Activated T-cell treated with anti-CD3 and anti-CD28 coated beads, Interleukin-2, amount 50 U/mL, for 4 hours (primary cell): Measurements from ENCODE around the gene RHO. TPM values are rescaled to one million over a fixed set of nuclear protein-coding genes. Genes with fewer than 3 reads are reported as not detected.
"Not testable (repeated sequence)": the region's sequence is repeated elsewhere in the genome, so short reads cannot be mapped to it uniquely, and the experiment has no call there.

ENCODE experiments used
- ATAC-seq, 2 donors: fragments of 200-7000 bp; cut with Tn5 transposase; one replicate each; pipeline ENCODE4 v1.10.0; 2021
- DNase-seq: peaks from one replicate; pipeline ENCODE4 v3.0.0-alpha.2; 2020
- H3K27me3 Mint-ChIP-seq: one replicate; pipeline ENCODE4 v1.8.0; 2021; ENCODE audit warnings: low read depth, mixed read lengths
- H3K36me3 Mint-ChIP-seq: one replicate; pipeline ENCODE4 v1.8.0; 2022; ENCODE audit warnings: mixed read lengths; ENCODE audit not compliant: insufficient read depth
- H3K4me1 Mint-ChIP-seq: one replicate; pipeline ENCODE4 v1.8.0; 2021; ENCODE audit warnings: low read depth, mixed read lengths
- H3K4me3 Mint-ChIP-seq: one replicate; pipeline ENCODE4 v1.8.0; 2021; ENCODE audit warnings: mild to moderate bottlenecking, moderate library complexity, mixed read lengths
- H3K9me3 Mint-ChIP-seq: one replicate; pipeline ENCODE4 v1.8.0; 2021; ENCODE audit warnings: mixed read lengths
- total RNA-seq, 3 donors: library from RNA; stranded (reverse); gene quantifications; one replicate each; pipeline ENCODE4 v1.2.1, GENCODE V29; 2021

Gene RHO
- total RNA-seq, 3 donors from 2014 or later: not detected

- no peak for ATAC-seq
- no peaks in the 10 kb centered on the region for H3K36me3 Mint-ChIP-seq
- no peaks in the 10 kb centered on the region for H3K4me1 Mint-ChIP-seq
- no peaks in the 10 kb centered on the region for H3K9me3 Mint-ChIP-seq
- no peaks in the 10 kb centered on the region for H3K27me3 Mint-ChIP-seq
- DNase-seq: no peak
- H3K4me3 Mint-ChIP-seq: no peak overlapping the region
These were observed 7.9 kb downstream of the RHO start for GRCh38 chr3:129536374-129536667.

GRCh38 chr3:129536804-129537203, 8.4 kb downstream of the RHO start:
- Mint-ChIP-seq H3K9me3 (no peaks in the 10 kb centered on the region), H3K27me3 (no peaks in the 10 kb centered on the region), H3K4me1 (no peaks in the 10 kb centered on the region), H3K36me3 (no peaks in the 10 kb centered on the region), H3K4me3 (no peak overlapping the region)
- DNase-seq (no peak), ATAC-seq (no peak)

- DNase-seq (no peak), ATAC-seq (no peak)
- Mint-ChIP-seq H3K27me3 (no peaks in the 10 kb centered on the region), H3K36me3 (no peaks in the 10 kb centered on the region), H3K4me1 (no peaks in the 10 kb centered on the region), H3K4me3 (no peak overlapping the region), H3K9me3 (no peaks in the 10 kb centered on the region)
These were observed 10.8 kb downstream of the RHO start for GRCh38 chr3:129539206-129539605.

GRCh38 chr3:129540776-129541516, 12.5 kb downstream of the RHO start:
- Mint-ChIP-seq H3K4me1 (no peaks in the 10 kb centered on the region), H3K4me3 (no peak overlapping the region), H3K36me3 (no peaks in the 10 kb centered on the region), H3K9me3 (no peaks in the 10 kb centered on the region), H3K27me3 (no peaks in the 10 kb centered on the region)
- DNase-seq: no peak
- ATAC-seq: no peak

DNA sequence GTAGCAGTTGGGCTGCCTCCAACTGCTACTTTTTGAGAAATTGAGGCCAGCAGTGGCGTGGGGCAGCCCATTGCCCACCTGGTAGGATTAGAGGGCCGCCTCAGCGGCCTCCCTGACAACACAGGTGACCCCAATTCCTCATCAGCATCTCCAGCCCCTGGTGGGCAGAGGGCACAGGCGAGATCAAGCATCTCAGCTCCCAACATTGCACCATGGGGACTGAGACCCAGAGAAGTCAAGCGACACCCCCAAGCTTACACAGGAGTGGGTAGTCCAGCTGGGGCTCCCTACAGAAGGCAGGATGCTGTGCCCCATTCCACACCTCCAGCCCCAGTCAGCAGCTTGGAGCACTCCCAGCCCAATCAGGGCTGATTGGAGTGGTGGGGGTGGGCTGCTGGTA, 14.3 kb downstream of the RHO start:
- DNase-seq (no peak), ATAC-seq (no peak)
- Mint-ChIP-seq H3K9me3 (no peaks in the 10 kb centered on the region), H3K4me1 (no peaks in the 10 kb centered on the region), H3K27me3 (no peaks in the 10 kb centered on the region), H3K4me3 (no peak overlapping the region), H3K36me3 (no peaks in the 10 kb centered on the region)

DNA sequence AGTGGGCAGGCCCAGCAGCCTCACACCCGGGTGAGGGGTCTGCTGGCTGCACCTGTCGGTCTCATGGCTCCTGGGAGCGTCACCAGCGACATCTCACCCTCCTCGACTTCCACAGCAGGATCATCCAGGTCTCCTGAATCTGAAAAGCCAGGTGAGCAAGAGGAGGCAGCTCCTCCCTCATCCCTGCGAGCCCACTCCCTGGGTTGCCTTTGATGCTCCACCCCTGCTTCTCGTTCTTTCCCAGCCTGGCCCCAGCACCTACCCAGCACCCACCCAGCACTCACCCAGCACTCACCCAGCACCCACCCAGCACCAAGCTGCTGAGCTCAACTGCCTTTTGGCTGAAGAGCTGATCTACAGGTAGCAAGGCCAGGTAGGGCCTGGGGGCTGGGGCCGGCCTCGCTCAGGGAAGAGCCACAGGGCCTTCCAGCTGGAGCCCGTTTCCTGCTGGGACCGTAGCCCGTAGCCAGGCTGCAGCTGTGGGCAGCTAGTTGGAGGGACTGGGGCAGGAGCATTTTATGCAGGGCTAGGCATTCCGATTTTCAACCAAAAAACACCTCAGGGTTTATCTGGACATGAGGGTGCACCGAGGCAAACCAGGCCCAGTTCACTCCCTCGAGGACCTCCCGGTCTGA, 14.8 kb downstream of the RHO start, which contains the start of gene H1-8:
TSS of gene H1-8 (plus strand) at position 20 of the 635 bp plus-strand sequence. CDS start at position 64, 44 bp downstream.
- DNase-seq (no peak), ATAC-seq (no peak)
- Mint-ChIP-seq H3K4me1 (no peaks in the 10 kb centered on the region), H3K9me3 (no peaks in the 10 kb centered on the region), H3K36me3 (no peaks in the 10 kb centered on the region), H3K27me3 (no peaks in the 10 kb centered on the region), H3K4me3 (no peak within 1 kb of the TSS)

GRCh38 chr3:129543999-129544398, 15.6 kb downstream of the RHO start:
- ATAC-seq (no peak), DNase-seq (no peak)
- Mint-ChIP-seq H3K4me3 (no peak overlapping the region), H3K27me3 (no peaks in the 10 kb centered on the region), H3K4me1 (no peaks in the 10 kb centered on the region), H3K36me3 (no peaks in the 10 kb centered on the region), H3K9me3 (no peaks in the 10 kb centered on the region)

DNA sequence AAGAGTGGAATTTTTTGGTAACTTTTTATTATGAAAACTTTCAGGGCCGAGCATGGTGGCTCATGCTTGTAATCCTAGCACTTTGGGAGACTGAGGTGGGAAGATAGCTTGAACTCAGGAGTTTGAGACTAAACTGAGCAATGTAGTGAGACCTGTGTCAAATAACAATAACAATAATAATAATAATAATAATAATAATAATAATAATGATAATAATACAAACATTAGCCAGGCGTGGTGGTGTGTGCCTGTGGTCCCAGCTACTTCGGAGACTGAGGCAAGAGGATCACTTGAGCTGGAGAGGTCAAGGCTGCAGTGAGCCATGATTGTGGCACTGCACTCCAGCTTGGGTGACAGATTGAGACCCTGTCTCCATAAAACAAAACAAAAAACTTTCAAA, 17.5 kb downstream of the RHO start:
- H3K36me3 Mint-ChIP-seq, H3K4me1 Mint-ChIP-seq, ATAC-seq, H3K27me3 Mint-ChIP-seq, DNase-seq, H3K9me3 Mint-ChIP-seq, H3K4me3 Mint-ChIP-seq: not testable (repeated sequence)

DNA sequence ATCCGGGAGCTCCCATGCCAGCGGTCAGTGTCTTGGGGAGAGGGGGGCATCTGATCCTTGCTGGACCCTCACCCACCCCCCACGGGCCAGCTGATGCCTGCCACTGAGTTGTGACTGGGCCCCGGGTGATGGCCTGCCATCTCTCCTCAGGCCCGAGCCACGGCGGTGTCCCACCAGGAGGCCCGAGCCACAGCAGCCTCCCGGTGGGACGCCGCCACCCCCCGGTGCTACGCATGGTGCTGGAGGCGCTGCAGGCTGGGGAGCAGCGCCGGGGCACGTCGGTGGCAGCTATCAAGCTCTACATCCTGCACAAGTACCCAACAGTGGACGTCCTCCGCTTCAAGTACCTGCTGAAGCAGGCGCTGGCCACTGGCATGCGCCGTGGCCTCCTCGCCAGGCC, 18.8 kb downstream of the RHO start:
- no peak overlapping the region for H3K4me3 Mint-ChIP-seq
- H3K36me3 Mint-ChIP-seq: no peaks in the 10 kb centered on the region
- no peaks in the 10 kb centered on the region for H3K9me3 Mint-ChIP-seq
- ATAC-seq (no peak), DNase-seq (no peak)
- no peaks in the 10 kb centered on the region for H3K27me3 Mint-ChIP-seq
- no peaks in the 10 kb centered on the region for H3K4me1 Mint-ChIP-seq

- H3K9me3 Mint-ChIP-seq: no peaks in the 10 kb centered on the region
- H3K4me1 Mint-ChIP-seq: no peaks in the 10 kb centered on the region
- no peaks in the 10 kb centered on the region for H3K36me3 Mint-ChIP-seq
- no peak overlapping the region for H3K4me3 Mint-ChIP-seq
- peaks cover 5% of the 10 kb centered on the region for H3K27me3 Mint-ChIP-seq
- DNase-seq (no peak), ATAC-seq (no peak)
These were observed 19.9 kb downstream of the RHO start for GRCh38 chr3:129548104-129548965.

DNA sequence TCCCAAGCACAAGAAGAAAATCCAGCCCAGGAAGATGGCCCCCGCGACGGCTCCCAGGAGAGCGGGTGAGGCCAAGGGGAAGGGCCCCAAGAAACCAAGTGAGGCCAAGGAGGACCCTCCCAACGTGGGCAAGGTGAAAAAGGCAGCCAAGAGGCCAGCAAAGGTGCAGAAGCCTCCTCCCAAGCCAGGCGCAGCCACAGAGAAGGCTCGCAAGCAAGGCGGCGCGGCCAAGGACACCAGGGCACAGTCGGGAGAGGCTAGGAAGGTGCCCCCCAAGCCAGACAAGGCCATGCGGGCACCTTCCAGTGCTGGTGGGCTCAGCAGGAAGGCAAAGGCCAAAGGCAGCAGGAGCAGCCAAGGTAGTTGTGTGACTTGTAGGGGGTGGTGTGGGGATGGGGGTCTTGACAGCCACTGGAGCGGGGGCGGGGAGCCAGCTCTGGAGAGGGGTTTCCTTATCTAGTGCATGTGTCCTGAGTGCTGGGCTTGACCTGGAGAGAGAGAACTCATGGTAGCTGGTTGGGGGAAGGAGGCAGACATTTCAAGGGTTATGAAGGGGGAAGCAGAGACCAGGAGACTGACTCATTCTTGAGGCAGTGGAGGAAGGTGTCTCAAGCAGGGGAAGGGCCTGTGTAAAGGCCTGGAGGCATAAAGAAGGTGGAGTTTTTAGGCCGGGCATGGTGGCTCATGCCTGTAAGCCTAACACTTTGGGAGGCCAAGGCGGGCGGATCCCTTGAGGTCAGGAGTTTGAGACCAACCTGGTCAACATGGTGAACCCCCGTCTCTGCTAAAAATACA, 20.8 kb downstream of the RHO start:
- no peak for ATAC-seq
- Mint-ChIP-seq H3K4me1 (peaks cover 6% of the 10 kb centered on the region), H3K4me3 (no peak overlapping the region), H3K36me3 (no peaks in the 10 kb centered on the region), H3K27me3 (peaks cover 5% of the 10 kb centered on the region), H3K9me3 (no peaks in the 10 kb centered on the region)
- no peak for DNase-seq

DNA sequence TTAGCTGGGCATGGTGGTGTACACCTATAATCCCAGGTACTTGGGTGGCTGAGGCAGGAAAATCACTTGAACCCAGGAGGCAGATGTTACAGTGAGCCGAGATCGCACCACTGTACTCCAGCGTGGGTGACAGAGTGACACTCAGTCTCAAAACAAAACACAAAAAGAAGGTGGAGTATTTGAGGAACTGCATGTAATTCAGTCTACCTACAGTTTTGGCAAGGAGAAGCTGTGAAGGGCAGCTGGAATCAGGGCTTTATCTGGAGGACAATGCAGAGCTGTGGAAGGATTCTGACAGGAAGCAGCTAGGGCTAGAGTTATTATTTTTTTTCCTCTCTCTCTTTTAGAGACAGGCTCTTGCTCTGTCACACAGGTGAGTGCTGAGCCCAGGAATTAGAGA, 21.4 kb downstream of the RHO start:
- H3K4me1 Mint-ChIP-seq: peaks cover 10% of the 10 kb centered on the region
- no peaks in the 10 kb centered on the region for H3K9me3 Mint-ChIP-seq
- H3K36me3 Mint-ChIP-seq: no peaks in the 10 kb centered on the region
- no peak for ATAC-seq
- no peak for DNase-seq
- no peak overlapping the region for H3K4me3 Mint-ChIP-seq
- H3K27me3 Mint-ChIP-seq: peaks cover 6% of the 10 kb centered on the region

GRCh38 chr3:129552287-129553050, 24.0 kb downstream of the RHO start:
- Mint-ChIP-seq H3K27me3 (peaks cover 6% of the 10 kb centered on the region), H3K4me1 (peaks cover 10% of the 10 kb centered on the region), H3K36me3 (no peaks in the 10 kb centered on the region), H3K4me3 (no peak overlapping the region), H3K9me3 (no peaks in the 10 kb centered on the region)
- ATAC-seq (no peak), DNase-seq (no peak)
